Suprapubic skin (tissue), 4 donors: ENCODE data around the gene CFAP100.

Experiments used
- POLR2A ChIP-seq, 2 donors: fragments of 450-650 bp; IDR thresholded peaks; one replicate each; pipeline ENCODE4 v1.6.1; 2017; ENCODE audit warnings: antibody characterized with exemption in 2 of 2, mild to moderate bottlenecking in 2 of 2, moderate library complexity in 2 of 2
- POLR2AphosphoS5 ChIP-seq, 3 donors: sonication (generic); formaldehyde crosslinking; IDR thresholded peaks; one replicate each; pipeline ENCODE4 v1.6.1; 2017; ENCODE audit warnings: antibody characterized with exemption in 3 of 3
- TF ChIP-seq, protein P1 (sequence below), 2 donors: fragments of 200-600 bp in 1 of 2; fragments of 450-650 bp in 1 of 2; sonication (generic) in 1 of 2; IDR thresholded peaks; one replicate each; pipeline ENCODE4 v1.5.1; 2016 to 2019; ENCODE audit warnings: antibody characterized with exemption in 2 of 2, mild to moderate bottlenecking in 1 of 2, moderate library complexity in 1 of 2

GRCh38 chr3:126456211-126456610 lies 61.5 kb downstream of the CFAP100 start:
- TF ChIP-seq, protein P1, sequence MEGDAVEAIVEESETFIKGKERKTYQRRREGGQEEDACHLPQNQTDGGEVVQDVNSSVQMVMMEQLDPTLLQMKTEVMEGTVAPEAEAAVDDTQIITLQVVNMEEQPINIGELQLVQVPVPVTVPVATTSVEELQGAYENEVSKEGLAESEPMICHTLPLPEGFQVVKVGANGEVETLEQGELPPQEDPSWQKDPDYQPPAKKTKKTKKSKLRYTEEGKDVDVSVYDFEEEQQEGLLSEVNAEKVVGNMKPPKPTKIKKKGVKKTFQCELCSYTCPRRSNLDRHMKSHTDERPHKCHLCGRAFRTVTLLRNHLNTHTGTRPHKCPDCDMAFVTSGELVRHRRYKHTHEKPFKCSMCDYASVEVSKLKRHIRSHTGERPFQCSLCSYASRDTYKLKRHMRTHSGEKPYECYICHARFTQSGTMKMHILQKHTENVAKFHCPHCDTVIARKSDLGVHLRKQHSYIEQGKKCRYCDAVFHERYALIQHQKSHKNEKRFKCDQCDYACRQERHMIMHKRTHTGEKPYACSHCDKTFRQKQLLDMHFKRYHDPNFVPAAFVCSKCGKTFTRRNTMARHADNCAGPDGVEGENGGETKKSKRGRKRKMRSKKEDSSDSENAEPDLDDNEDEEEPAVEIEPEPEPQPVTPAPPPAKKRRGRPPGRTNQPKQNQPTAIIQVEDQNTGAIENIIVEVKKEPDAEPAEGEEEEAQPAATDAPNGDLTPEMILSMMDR (IDR thresholded peaks at IDR 0.05): no peak
- TF ChIP-seq POLR2A (IDR thresholded peaks at IDR 0.05) (no peak), POLR2AphosphoS5 (IDR thresholded peaks at IDR 0.05) (no peak)
